H1 (cell line): ENCODE results near the gene CAMK2D.

Experiments used
- ATF3 ChIP-seq: IDR thresholded peaks from 2 replicates; pipeline ENCODE4 v1.6.1; 2011; ENCODE audit warnings: low read depth, mild to moderate bottlenecking, low read length; ENCODE audit not compliant: insufficient read depth
- CTCF ChIP-seq, 3 experiments: IDR thresholded peaks; 1 replicate in 2 of 3; 2 replicates in 1 of 3; pipeline versions ENCODE4 v1.5.1 to v1.6.1; 2011; ENCODE audit warnings: low read length in 3 of 3, mild to moderate bottlenecking in 3 of 3, inconsistent platforms in 2 of 3, low read depth in 1 of 3, moderate library complexity in 1 of 3; ENCODE audit not compliant: insufficient read depth in 1 of 3; ENCODE audit errors: control extremely low read depth in 1 of 3
- E2F6 ChIP-seq: IDR thresholded peaks from 2 replicates; pipeline ENCODE4 v1.6.1; 2012; ENCODE audit warnings: inconsistent platforms
- EZH2 ChIP-seq: fragments of 200-600 bp; sonication (generic); IDR thresholded peaks from 2 replicates; pipeline ENCODE4 v1.7.1; 2012; ENCODE audit warnings: low read depth, mild to moderate bottlenecking, moderate library complexity, low read length, inconsistent platforms; ENCODE audit not compliant: severe bottlenecking
- HDAC2 ChIP-seq, 2 experiments: fragments of 300-600 bp in 1 of 2; sonication (generic) in 1 of 2; IDR thresholded peaks; 2 replicates each; pipeline ENCODE4 v1.6.1; 2011 to 2012; ENCODE audit warnings: low read depth in 2 of 2, low read length in 2 of 2, mild to moderate bottlenecking in 2 of 2, moderate library complexity in 2 of 2, borderline replicate concordance in 1 of 2, inconsistent platforms in 1 of 2
- MAFK ChIP-seq: IDR thresholded peaks from 2 replicates; pipeline ENCODE4 v1.6.1; 2012; ENCODE audit warnings: low read depth, mild to moderate bottlenecking, improper control_type of control experiment, low read length
- POLR2A ChIP-seq, 2 experiments: IDR thresholded peaks; 1 replicate in 1 of 2; 2 replicates in 1 of 2; pipeline ENCODE4 v1.6.1; 2011; ENCODE audit warnings: low read depth in 2 of 2, low read length in 2 of 2, mild to moderate bottlenecking in 2 of 2; ENCODE audit errors: control extremely low read depth in 1 of 2
- POLR2AphosphoS5 ChIP-seq: IDR thresholded peaks from 2 replicates; pipeline ENCODE4 v1.6.1; 2011; ENCODE audit warnings: low read depth, low read length
- RAD21 ChIP-seq, 2 experiments: IDR thresholded peaks in 1 of 2; conservative IDR thresholded peaks in 1 of 2; 2 replicates each; pipeline ENCODE4 v1.6.1; 2011; ENCODE audit warnings: low read depth in 2 of 2, low read length in 2 of 2, improper control_type of control experiment in 1 of 2, inconsistent platforms in 1 of 2, mild to moderate bottlenecking in 1 of 2, moderate library complexity in 1 of 2
- YY1 ChIP-seq: IDR thresholded peaks from 2 replicates; pipeline ENCODE4 v1.6.1; 2011; ENCODE audit warnings: low read depth, mild to moderate bottlenecking, low read length

- no peak for TF ChIP-seq HDAC2 (IDR thresholded peaks at IDR 0.05; ENCODE audit: borderline replicate concordance in 1 of 2, low read depth in 2 of 2, low read length in 2 of 2)
- no peak for TF ChIP-seq YY1
- no peak for TF ChIP-seq CTCF (IDR thresholded peaks at IDR 0.05; ENCODE audit: control extremely low read depth in 1 of 3, insufficient read depth in 1 of 3, low read depth in 1 of 3, low read length in 3 of 3)
- TF ChIP-seq ATF3, result no peak
- no peak for TF ChIP-seq RAD21 (IDR thresholded peaks at IDR 0.05 in 1 of 2, conservative IDR thresholded peaks at IDR 0.05 in 1 of 2; ENCODE audit: low read depth in 2 of 2, low read length in 2 of 2)
- no peak for TF ChIP-seq EZH2
- TF ChIP-seq E2F6, result no peak
- TF ChIP-seq POLR2AphosphoS5, result no peak
- TF ChIP-seq MAFK, result no peak
- TF ChIP-seq POLR2A (IDR thresholded peaks at IDR 0.05; ENCODE audit: control extremely low read depth in 1 of 2, low read depth in 2 of 2, low read length in 2 of 2), result no peak
Observed at GRCh38 chr4:113503691-113504090, 257.8 kb downstream of the CAMK2D start.
